Measurements from ENCODE around the gene NENF. TPM values are rescaled to one million over a fixed set of nuclear protein-coding genes. Genes with fewer than 3 reads are reported as not detected.

Gene NENF
- polyA plus RNA-seq, 1 donor from 2014 or later = 7.9 TPM

- TF ChIP-seq EP300 (conservative IDR thresholded peaks at IDR 0.05; ENCODE audit: poor library complexity, severe bottlenecking) (no peak), EZH2 (IDR thresholded peaks at IDR 0.05; ENCODE audit: borderline replicate concordance, insufficient read depth, low read length, poor library complexity, severe bottlenecking) (no peak), SMC3 (conservative IDR thresholded peaks at IDR 0.05; ENCODE audit: poor library complexity) (no peak), TAF1 (IDR thresholded peaks at IDR 0.05; ENCODE audit: low read depth) (no peak), CTCF (IDR thresholded peaks at IDR 0.05; ENCODE audit: poor library complexity, severe bottlenecking) (no peak), RAD21 (conservative IDR thresholded peaks at IDR 0.05) (no peak), POLR2AphosphoS5 (IDR thresholded peaks at IDR 0.05) (no peak), MXI1 (conservative IDR thresholded peaks at IDR 0.05; ENCODE audit: poor library complexity, severe bottlenecking) (no peak)
- TF ChIP-seq, protein P1, sequence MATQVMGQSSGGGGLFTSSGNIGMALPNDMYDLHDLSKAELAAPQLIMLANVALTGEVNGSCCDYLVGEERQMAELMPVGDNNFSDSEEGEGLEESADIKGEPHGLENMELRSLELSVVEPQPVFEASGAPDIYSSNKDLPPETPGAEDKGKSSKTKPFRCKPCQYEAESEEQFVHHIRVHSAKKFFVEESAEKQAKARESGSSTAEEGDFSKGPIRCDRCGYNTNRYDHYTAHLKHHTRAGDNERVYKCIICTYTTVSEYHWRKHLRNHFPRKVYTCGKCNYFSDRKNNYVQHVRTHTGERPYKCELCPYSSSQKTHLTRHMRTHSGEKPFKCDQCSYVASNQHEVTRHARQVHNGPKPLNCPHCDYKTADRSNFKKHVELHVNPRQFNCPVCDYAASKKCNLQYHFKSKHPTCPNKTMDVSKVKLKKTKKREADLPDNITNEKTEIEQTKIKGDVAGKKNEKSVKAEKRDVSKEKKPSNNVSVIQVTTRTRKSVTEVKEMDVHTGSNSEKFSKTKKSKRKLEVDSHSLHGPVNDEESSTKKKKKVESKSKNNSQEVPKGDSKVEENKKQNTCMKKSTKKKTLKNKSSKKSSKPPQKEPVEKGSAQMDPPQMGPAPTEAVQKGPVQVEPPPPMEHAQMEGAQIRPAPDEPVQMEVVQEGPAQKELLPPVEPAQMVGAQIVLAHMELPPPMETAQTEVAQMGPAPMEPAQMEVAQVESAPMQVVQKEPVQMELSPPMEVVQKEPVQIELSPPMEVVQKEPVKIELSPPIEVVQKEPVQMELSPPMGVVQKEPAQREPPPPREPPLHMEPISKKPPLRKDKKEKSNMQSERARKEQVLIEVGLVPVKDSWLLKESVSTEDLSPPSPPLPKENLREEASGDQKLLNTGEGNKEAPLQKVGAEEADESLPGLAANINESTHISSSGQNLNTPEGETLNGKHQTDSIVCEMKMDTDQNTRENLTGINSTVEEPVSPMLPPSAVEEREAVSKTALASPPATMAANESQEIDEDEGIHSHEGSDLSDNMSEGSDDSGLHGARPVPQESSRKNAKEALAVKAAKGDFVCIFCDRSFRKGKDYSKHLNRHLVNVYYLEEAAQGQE (IDR thresholded peaks at IDR 0.05; ENCODE audit: borderline replicate concordance) = no peak
- Histone ChIP-seq H3K36me3 (ENCODE audit: insufficient read depth, low read length) (no peaks in the 10 kb centered on the region), H3K27me3 (ENCODE audit: insufficient read depth, low read depth, low read length) (no peaks in the 10 kb centered on the region), H2AFZ (ENCODE audit: low read depth, low read length) (no peak overlapping the region), H3K9me2 (ENCODE audit: insufficient read depth, low read length) (no peaks in the 10 kb centered on the region), H3K4me2 (ENCODE audit: low read length) (no peak overlapping the region), H3F3A (ENCODE audit: insufficient read depth, low read length, poor library complexity, severe bottlenecking) (no peaks in the 10 kb centered on the region), H3K27ac (ENCODE audit: low read length) (no peak overlapping the region), H3K9me3 (ENCODE audit: low read length) (no peaks in the 10 kb centered on the region), H3K9ac (ENCODE audit: low read length) (no peak overlapping the region), H3K4me3 (ENCODE audit: low read length) (no peak overlapping the region), H3K79me2 (replicated peaks; ENCODE audit: insufficient read depth, low read length) (no peaks in the 10 kb centered on the region), H4K20me1 (ENCODE audit: insufficient read depth) (no peaks in the 10 kb centered on the region)
Observed at GRCh38 chr1:212451416-212452322, 18.9 kb downstream of the NENF start.

DNA sequence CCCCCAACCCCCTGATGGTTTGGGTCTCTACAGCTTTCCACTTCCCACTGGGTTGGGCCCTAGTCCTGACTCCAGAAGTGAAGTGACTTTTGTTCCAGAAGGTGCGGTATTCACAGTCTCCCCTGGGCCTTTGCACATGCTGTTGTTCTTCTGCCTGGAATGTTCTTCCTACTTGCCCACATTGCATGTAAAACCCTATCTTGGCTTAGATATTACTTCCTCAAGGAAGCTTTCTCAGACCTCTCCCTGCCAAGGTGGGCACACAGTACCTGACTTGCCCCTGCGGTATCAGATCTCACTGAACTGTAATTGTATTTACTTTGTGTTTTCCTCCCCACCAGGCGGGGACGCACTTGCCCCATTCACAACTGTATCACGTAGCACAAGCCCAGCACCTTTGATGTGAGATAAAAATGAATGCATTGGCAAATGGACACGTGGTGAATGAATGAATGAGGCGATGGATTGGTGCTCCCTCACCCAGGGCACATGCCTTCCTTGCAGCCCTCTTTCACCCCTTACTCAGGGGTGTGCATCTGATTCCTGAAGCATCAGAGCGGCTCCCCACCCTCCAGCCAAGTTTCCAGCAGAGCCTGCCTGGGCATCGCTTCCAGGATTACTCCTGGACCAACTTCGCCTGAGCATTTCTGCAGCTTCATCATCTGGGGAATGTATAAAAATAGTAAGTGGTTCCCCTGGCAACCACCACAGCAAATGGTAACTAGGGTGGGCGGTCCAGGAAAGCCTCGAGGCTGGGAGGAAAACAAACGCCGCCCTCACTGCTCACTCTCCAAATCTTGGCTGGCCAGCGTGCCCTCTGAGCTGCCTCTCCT is 19.8 kb downstream of the NENF start:
- Histone ChIP-seq H3K9me2 (ENCODE audit: insufficient read depth, low read length) (no peaks in the 10 kb centered on the region), H3K27me3 (ENCODE audit: insufficient read depth, low read depth, low read length) (no peaks in the 10 kb centered on the region), H2AFZ (ENCODE audit: low read depth, low read length) (no peak overlapping the region), H3K4me3 (ENCODE audit: low read length) (no peak overlapping the region), H3F3A (ENCODE audit: insufficient read depth, low read length, poor library complexity, severe bottlenecking) (no peaks in the 10 kb centered on the region), H3K79me2 (replicated peaks; ENCODE audit: insufficient read depth, low read length) (no peaks in the 10 kb centered on the region), H3K27ac (ENCODE audit: low read length) (no peak overlapping the region), H3K36me3 (ENCODE audit: insufficient read depth, low read length) (no peaks in the 10 kb centered on the region), H3K9ac (ENCODE audit: low read length) (no peak overlapping the region), H4K20me1 (ENCODE audit: insufficient read depth) (no peaks in the 10 kb centered on the region), H3K9me3 (ENCODE audit: low read length) (no peaks in the 10 kb centered on the region), H3K4me2 (ENCODE audit: low read length) (peak overlapping the region; percentile 14)
- no peak for TF ChIP-seq EZH2 (IDR thresholded peaks at IDR 0.05; ENCODE audit: borderline replicate concordance, insufficient read depth, low read length, poor library complexity, severe bottlenecking)
- no peak for TF ChIP-seq POLR2AphosphoS5 (IDR thresholded peaks at IDR 0.05)
- TF ChIP-seq TAF1 (IDR thresholded peaks at IDR 0.05; ENCODE audit: low read depth) = no peak
- TF ChIP-seq CTCF (IDR thresholded peaks at IDR 0.05; ENCODE audit: poor library complexity, severe bottlenecking) = no peak
- TF ChIP-seq SMC3 (conservative IDR thresholded peaks at IDR 0.05; ENCODE audit: poor library complexity) = no peak
- no peak for TF ChIP-seq RAD21 (conservative IDR thresholded peaks at IDR 0.05)
- TF ChIP-seq MXI1 (conservative IDR thresholded peaks at IDR 0.05; ENCODE audit: poor library complexity, severe bottlenecking) = no peak
- TF ChIP-seq, protein P1 (IDR thresholded peaks at IDR 0.05; ENCODE audit: borderline replicate concordance) = no peak
- TF ChIP-seq EP300 (conservative IDR thresholded peaks at IDR 0.05; ENCODE audit: poor library complexity, severe bottlenecking) = no peak

Data from neural cell (in vitro differentiated cells).